BJ (cell line): ENCODE data around the gene HPCA. TPM values are rescaled to one million over a fixed set of nuclear protein-coding genes. Genes with fewer than 3 reads are reported as not detected.

Source experiments
- CTCF ChIA-PET: fragments of 350-600 bp; formaldehyde crosslinking; extraction: SDS; loops from one replicate; lab custom pipeline; 2021; ENCODE audit warnings: antibody characterized with exemption, inconsistent platforms; lab: Yijun Ruan, JAX
- POLR2A ChIA-PET: fragments of 300-600 bp; sonication (Branson Sonifier 250); formaldehyde crosslinking; extraction: SDS; loops from one replicate; lab custom pipeline; 2021; ENCODE audit warnings: antibody characterized with exemption; lab: Charles Lee
- DNase-seq: peaks from one replicate; pipeline ENCODE4 v3.0.0-alpha.2; 2011; ENCODE audit warnings: low read depth
- H3K27me3 ChIP-seq: 2 replicates; pipeline ENCODE4 v1.6.0; 2011; ENCODE audit warnings: low read length; ENCODE audit not compliant: control insufficient read depth, insufficient read depth
- H3K36me3 ChIP-seq: 2 replicates; pipeline ENCODE4 v1.5.1; 2011; ENCODE audit warnings: low read length; ENCODE audit not compliant: control insufficient read depth, insufficient read depth
- H3K4me3 ChIP-seq: 2 replicates; pipeline ENCODE4 v1.5.1; 2011; ENCODE audit warnings: low read depth, mild to moderate bottlenecking, control low read depth, low read length
- polyA plus RNA-seq: library from polyadenylated mRNA; depleted of rRNA; stranded (reverse); fragments of >200 nt; gene quantifications from 2 replicates; pipeline ENCODE4 v1.2.3, GENCODE V29; 2011
- TF ChIP-seq, protein P1 (sequence below): IDR thresholded peaks from 2 replicates; pipeline ENCODE4 v1.5.1; 2011; ENCODE audit warnings: low read depth, mild to moderate bottlenecking, control low read depth, inconsistent platforms, low read length, moderate library complexity; ENCODE audit not compliant: insufficient read depth

HPCA gene
- polyA plus RNA-seq, 1 experiment = not detected

GRCh38 chr1:32863881-32864245 lies 22.4 kb upstream of the HPCA start:
- ChIA-PET POLR2A (no interaction called here), CTCF (interaction anchor here (1.1 to 4.9 kb wide), 2 partner anchors 9 to 12 kb away, joined by 3 to 33 read pairs; no protein-coding TSS in a partner anchor)
- H3K27me3 ChIP-seq = no peaks in the 10 kb centered on the region
- H3K4me3 ChIP-seq = no peak overlapping the region
- no peak for DNase-seq
- peaks cover 3% of the 10 kb centered on the region for H3K36me3 ChIP-seq
- TF ChIP-seq, protein P1, sequence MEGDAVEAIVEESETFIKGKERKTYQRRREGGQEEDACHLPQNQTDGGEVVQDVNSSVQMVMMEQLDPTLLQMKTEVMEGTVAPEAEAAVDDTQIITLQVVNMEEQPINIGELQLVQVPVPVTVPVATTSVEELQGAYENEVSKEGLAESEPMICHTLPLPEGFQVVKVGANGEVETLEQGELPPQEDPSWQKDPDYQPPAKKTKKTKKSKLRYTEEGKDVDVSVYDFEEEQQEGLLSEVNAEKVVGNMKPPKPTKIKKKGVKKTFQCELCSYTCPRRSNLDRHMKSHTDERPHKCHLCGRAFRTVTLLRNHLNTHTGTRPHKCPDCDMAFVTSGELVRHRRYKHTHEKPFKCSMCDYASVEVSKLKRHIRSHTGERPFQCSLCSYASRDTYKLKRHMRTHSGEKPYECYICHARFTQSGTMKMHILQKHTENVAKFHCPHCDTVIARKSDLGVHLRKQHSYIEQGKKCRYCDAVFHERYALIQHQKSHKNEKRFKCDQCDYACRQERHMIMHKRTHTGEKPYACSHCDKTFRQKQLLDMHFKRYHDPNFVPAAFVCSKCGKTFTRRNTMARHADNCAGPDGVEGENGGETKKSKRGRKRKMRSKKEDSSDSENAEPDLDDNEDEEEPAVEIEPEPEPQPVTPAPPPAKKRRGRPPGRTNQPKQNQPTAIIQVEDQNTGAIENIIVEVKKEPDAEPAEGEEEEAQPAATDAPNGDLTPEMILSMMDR = no peak

DNA sequence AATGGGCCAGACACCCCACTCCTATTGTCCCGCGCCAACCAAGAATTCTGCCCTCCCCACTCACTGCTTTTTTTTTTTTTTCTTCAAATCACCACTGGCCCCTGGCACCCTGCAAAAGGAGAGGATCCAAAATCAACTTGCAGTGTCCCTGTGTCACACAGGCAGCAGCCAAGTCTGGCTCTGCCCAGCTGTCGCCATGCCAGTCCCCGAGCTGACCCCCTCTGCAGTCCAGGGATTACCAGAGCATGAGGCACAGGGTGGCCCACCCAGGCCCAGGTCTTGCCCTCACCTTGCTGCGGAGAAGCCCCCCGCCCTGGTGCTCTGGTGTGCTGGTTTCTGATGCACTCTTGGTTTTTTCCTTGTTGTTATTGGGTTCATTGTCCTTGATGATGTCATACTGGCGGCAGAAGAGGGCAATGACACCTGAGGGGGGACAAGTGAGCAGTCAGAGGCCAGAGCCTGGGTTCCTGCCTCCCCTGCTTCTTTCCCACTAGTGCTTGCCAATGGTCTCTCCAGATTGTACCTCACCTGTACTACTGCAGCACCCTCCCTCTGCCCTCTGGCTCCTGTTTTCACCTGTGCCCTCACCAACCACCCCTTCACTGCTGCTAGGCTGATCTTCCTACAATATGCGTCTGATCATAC lies 21.8 kb upstream of the HPCA start:
- ChIA-PET CTCF (no interaction called here), POLR2A (no interaction called here)
- H3K27me3 ChIP-seq = no peaks in the 10 kb centered on the region
- no peak overlapping the region for H3K4me3 ChIP-seq
- TF ChIP-seq, protein P1 = no peak
- H3K36me3 ChIP-seq = peaks cover 3% of the 10 kb centered on the region
- no peak for DNase-seq

GRCh38 chr1:32865639-32866405 lies 20.5 kb upstream of the HPCA start:
- 0 out of 2 replicates have a peak, but pooled peaks cover 2% of the 10 kb centered on the region for H3K27me3 ChIP-seq
- ChIA-PET CTCF (interaction anchor here (0.9 to 1.9 kb wide), 3 partner anchors 10 to 418 kb away, joined by 3 to 10 read pairs (median 4); no protein-coding TSS in a partner anchor), POLR2A (no interaction called here)
- no peak for DNase-seq
- no peak overlapping the region for H3K4me3 ChIP-seq
- peaks cover 3% of the 10 kb centered on the region for H3K36me3 ChIP-seq
- TF ChIP-seq, protein P1 = no peak

DNA sequence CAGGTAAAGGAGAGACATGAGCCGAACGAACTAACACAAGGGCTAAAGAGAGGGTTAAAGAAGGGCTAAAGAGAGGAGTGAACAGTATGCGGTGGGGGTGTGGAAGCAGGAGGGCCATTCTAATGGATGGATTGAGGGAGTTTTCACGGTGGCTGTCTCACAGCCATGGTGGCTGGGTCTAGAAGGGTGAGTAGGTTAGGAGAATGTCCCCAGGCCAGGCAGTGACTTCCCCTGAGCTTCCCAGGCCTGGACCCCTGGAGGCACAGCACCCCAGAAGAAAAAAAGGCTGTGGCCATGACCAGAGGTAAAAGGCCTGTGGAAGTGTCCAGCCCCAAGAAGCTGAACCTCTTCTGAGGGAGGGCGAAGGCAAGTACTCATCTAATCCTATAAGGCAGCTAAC lies 19.1 kb upstream of the HPCA start:
- TF ChIP-seq, protein P1 = no peak
- H3K36me3 ChIP-seq = peaks cover 3% of the 10 kb centered on the region
- ChIA-PET POLR2A (interaction anchor here (0.6 kb wide), 1 partner anchor 158 kb away, joined by 5 read pairs; no protein-coding TSS in a partner anchor), CTCF (interaction anchor here (0.6 to 1.9 kb wide), 3 partner anchors 9 to 419 kb away, joined by 3 to 10 read pairs (median 3); no protein-coding TSS in a partner anchor)
- H3K4me3 ChIP-seq = no peak overlapping the region
- DNase-seq = no peak
- peaks cover 7% of the 10 kb centered on the region for H3K27me3 ChIP-seq

GRCh38 chr1:32867671-32868070 lies 18.6 kb upstream of the HPCA start:
- ChIA-PET CTCF (interaction anchor here (1.9 kb wide), 1 partner anchor 8 kb away, joined by 10 read pairs; no protein-coding TSS in a partner anchor), POLR2A (no interaction called here)
- H3K36me3 ChIP-seq = peaks cover 3% of the 10 kb centered on the region
- H3K4me3 ChIP-seq = no peak overlapping the region
- peaks cover 7% of the 10 kb centered on the region for H3K27me3 ChIP-seq
- TF ChIP-seq, protein P1 = no peak
- DNase-seq = no peak
